H9 (cell line): ENCODE measurements around the gene UNCX. TPM values are rescaled to one million over a fixed set of nuclear protein-coding genes. Genes with fewer than 3 reads are reported as not detected.

Experiments used
- DNase-seq: peaks from one replicate; pipeline ENCODE4 v3.0.0-alpha.2; 2017
- H2AFZ ChIP-seq: one replicate; pipeline ENCODE4 v1.6.1; 2013; ENCODE audit warnings: mild to moderate bottlenecking, low read length, control low read depth, moderate library complexity
- H2AK5ac ChIP-seq: 2 replicates; pipeline ENCODE4 v1.6.1; 2013; ENCODE audit warnings: low read length, control low read depth, mixed read lengths; ENCODE audit not compliant: insufficient read length
- H2BK120ac ChIP-seq: one replicate; pipeline ENCODE4 v1.6.1; 2013; ENCODE audit warnings: low read depth, mild to moderate bottlenecking, low read length, control low read depth, inconsistent platforms; ENCODE audit not compliant: poor library complexity, severe bottlenecking
- H2BK12ac ChIP-seq: 2 replicates; pipeline ENCODE4 v1.6.1; 2013; ENCODE audit warnings: low read length, control low read depth, mixed read lengths, low read depth; ENCODE audit not compliant: insufficient read length
- H2BK15ac ChIP-seq: 2 replicates; pipeline ENCODE4 v1.6.1; 2013; ENCODE audit warnings: low read depth, low read length, control low read depth
- H2BK20ac ChIP-seq: one replicate; pipeline ENCODE4 v1.6.1; 2013; ENCODE audit warnings: low read depth, mild to moderate bottlenecking, low read length, control low read depth, inconsistent platforms; ENCODE audit not compliant: poor library complexity, severe bottlenecking
- H2BK5ac ChIP-seq: 2 replicates; pipeline ENCODE4 v1.6.1; 2013; ENCODE audit warnings: low read length, control low read depth, mixed read lengths; ENCODE audit not compliant: insufficient read length
- H3K14ac ChIP-seq: 2 replicates; pipeline ENCODE4 v1.6.1; 2013; ENCODE audit warnings: low read length, control low read depth; ENCODE audit not compliant: insufficient read depth
- H3K18ac ChIP-seq: 2 replicates; pipeline ENCODE4 v1.6.1; 2013; ENCODE audit warnings: low read depth, mild to moderate bottlenecking, mixed read lengths, low read length, control low read depth; ENCODE audit not compliant: insufficient read length
- H3K23ac ChIP-seq: 2 replicates; pipeline ENCODE4 v1.6.1; 2013; ENCODE audit warnings: low read length, control low read depth, mixed read lengths, low read depth; ENCODE audit not compliant: insufficient read length
- H3K23me2 ChIP-seq: 2 replicates; pipeline ENCODE4 v1.6.1; 2013; ENCODE audit warnings: low read depth, mild to moderate bottlenecking, mixed read lengths, low read length, control low read depth; ENCODE audit not compliant: insufficient read length, poor library complexity, severe bottlenecking
- H3K27ac ChIP-seq: 2 replicates; pipeline ENCODE4 v1.5.1; 2013; ENCODE audit warnings: low read length, control low read depth, mixed read lengths, low read depth; ENCODE audit not compliant: insufficient read length
- H3K27me3 ChIP-seq: 2 replicates; pipeline ENCODE4 v1.6.1; 2013; ENCODE audit warnings: low read length, control low read depth, inconsistent platforms; ENCODE audit not compliant: insufficient read depth
- H3K4ac ChIP-seq: 2 replicates; pipeline ENCODE4 v1.6.1; 2013; ENCODE audit warnings: low read depth, mild to moderate bottlenecking, control low read depth, inconsistent platforms, low read length, moderate library complexity
- H3K4me1 ChIP-seq: 2 replicates; pipeline ENCODE4 v1.6.1; 2013; ENCODE audit warnings: low read length, control low read depth, inconsistent platforms; ENCODE audit not compliant: insufficient read depth
- H3K4me2 ChIP-seq: 2 replicates; pipeline ENCODE4 v1.6.1; 2013; ENCODE audit warnings: low read length, control low read depth, mixed read lengths; ENCODE audit not compliant: insufficient read length, insufficient read depth
- H3K56ac ChIP-seq: 2 replicates; pipeline ENCODE4 v1.6.1; 2013; ENCODE audit warnings: low read depth, mild to moderate bottlenecking, mixed read lengths, low read length, control low read depth; ENCODE audit not compliant: insufficient read length
- H3K79me1 ChIP-seq: 2 replicates; pipeline ENCODE4 v1.6.1; 2013; ENCODE audit warnings: low read depth, mild to moderate bottlenecking, moderate library complexity, low read length, control low read depth, inconsistent platforms; ENCODE audit not compliant: insufficient read depth, poor library complexity, severe bottlenecking
- H3K79me2 ChIP-seq: 2 replicates; pipeline ENCODE4 v1.6.1; 2013; ENCODE audit warnings: low read length, control low read depth, inconsistent platforms; ENCODE audit not compliant: insufficient read depth
- H3K9ac ChIP-seq: 2 replicates; pipeline ENCODE4 v1.6.1; 2013; ENCODE audit warnings: low read length, control low read depth, mixed read lengths; ENCODE audit not compliant: insufficient read length; ENCODE audit errors: extremely low read depth
- H3K9me3 ChIP-seq: one replicate; pipeline ENCODE4 v1.6.1; 2013; ENCODE audit warnings: low read depth, low read length, inconsistent platforms; ENCODE audit not compliant: control insufficient read depth
- H3T11ph ChIP-seq: one replicate; pipeline ENCODE4 v1.6.1; 2013; ENCODE audit warnings: mild to moderate bottlenecking, low read length, control low read depth, inconsistent platforms
- H4K20me1 ChIP-seq: one replicate; pipeline ENCODE4 v1.6.1; 2013; ENCODE audit not compliant: control insufficient read depth, insufficient read length, insufficient read depth
- H4K5ac ChIP-seq: 2 replicates; pipeline ENCODE4 v1.6.1; 2013; ENCODE audit warnings: low read depth, mild to moderate bottlenecking, mixed read lengths, low read length, control low read depth; ENCODE audit not compliant: insufficient read length
- H4K8ac ChIP-seq: replicated peaks from 2 replicates; pipeline ENCODE4 v1.6.1; 2013; ENCODE audit warnings: low read length, control low read depth, mixed read lengths, low read depth; ENCODE audit not compliant: insufficient read length
- H4K91ac ChIP-seq: 2 replicates; pipeline ENCODE4 v1.6.1; 2013; ENCODE audit warnings: low read depth, mild to moderate bottlenecking, moderate library complexity, mixed read lengths, low read length, control low read depth; ENCODE audit not compliant: insufficient read length
- H3K27ac Mint-ChIP-seq, 3 experiments: 2 replicates in 2 of 3; 3 replicates in 1 of 3; pipeline ENCODE4 v1.8.0; 2020 to 2021; ENCODE audit warnings: mixed read lengths in 3 of 3, mild to moderate bottlenecking in 1 of 3, moderate library complexity in 1 of 3
- H3K27me3 Mint-ChIP-seq: 2 replicates; pipeline ENCODE4 v1.8.0; 2021; ENCODE audit warnings: low read depth, mild to moderate bottlenecking, moderate library complexity, mixed read lengths
- H3K36me3 Mint-ChIP-seq, 3 experiments: 2 replicates in 2 of 3; 3 replicates in 1 of 3; pipeline ENCODE4 v1.8.0; 2020 to 2021; ENCODE audit warnings: low read depth in 3 of 3, mixed read lengths in 3 of 3; ENCODE audit not compliant: insufficient read depth in 1 of 3
- H3K4me1 Mint-ChIP-seq, 2 experiments: 2 replicates each; pipeline ENCODE4 v1.8.0; 2020; ENCODE audit warnings: mixed read lengths in 2 of 2
- H3K4me3 Mint-ChIP-seq, 2 experiments: 2 replicates in 1 of 2; 3 replicates in 1 of 2; pipeline ENCODE4 v1.8.0; 2020 to 2021; ENCODE audit warnings: mild to moderate bottlenecking in 2 of 2, mixed read lengths in 2 of 2, moderate library complexity in 1 of 2
- H3K9me3 Mint-ChIP-seq, 2 experiments: 2 replicates in 1 of 2; 3 replicates in 1 of 2; pipeline ENCODE4 v1.8.0; 2020; ENCODE audit warnings: mild to moderate bottlenecking in 2 of 2, mixed read lengths in 2 of 2, moderate library complexity in 1 of 2
- WGBS: extraction: QIAGEN DNeasy Blood & Tissue Kit; methylation state at CpG from one replicate; pipeline ENCODE4 v1.1.7; 2013; ENCODE audit warnings: missing lambda C conversion rate, low lambda C conversion rate, mixed read lengths; ENCODE audit not compliant: insufficient read length; ENCODE audit errors: extremely low coverage; 5-methylcytosine and 5-hydroxymethylcytosine counted together
- total RNA-seq: library from RNA; stranded (reverse); gene quantifications from 2 replicates; pipeline ENCODE4 v1.2.1, GENCODE V29; 2021
- TF ChIP-seq, protein P1 (sequence below): fragments of 200-600 bp; sonication (generic); conservative IDR thresholded peaks from 3 replicates; pipeline ENCODE4 v1.8.0; 2021; ENCODE audit warnings: antibody characterized with exemption, mild to moderate bottlenecking

Gene UNCX
- total RNA-seq, 1 experiment from 2014 or later, result not detected

- no peaks in the 10 kb centered on the region for H3K9me3 ChIP-seq
- H4K20me1 ChIP-seq, result no peaks in the 10 kb centered on the region
- no peak overlapping the region for H3K14ac ChIP-seq
- H2BK15ac ChIP-seq, result no peak overlapping the region
- H4K91ac ChIP-seq, result no peak overlapping the region
- H3K4ac ChIP-seq, result no peak overlapping the region
- no peaks in the 10 kb centered on the region for H3K4me1 ChIP-seq
- no CpG with 5 or more reads among the region's 15 CpGs for WGBS
- H3K79me2 ChIP-seq, result no peaks in the 10 kb centered on the region
- no peak overlapping the region for H2BK5ac ChIP-seq
- Mint-ChIP-seq H3K4me1 (no peaks in the 10 kb centered on the region), H3K36me3 (no peaks in the 10 kb centered on the region; a peak in 1 of 7 replicates), H3K4me3 (no peak overlapping the region), H3K9me3 (peaks cover 15 to 16% of the 10 kb centered on the region in 2 experiments), H3K27ac (no peak overlapping the region), H3K27me3 (peaks cover 67% of the 10 kb centered on the region)
- H3K4me2 ChIP-seq, result no peak overlapping the region
- no peaks in the 10 kb centered on the region for H3K27me3 ChIP-seq
- no peak overlapping the region for H4K8ac ChIP-seq
- no peak overlapping the region for H3T11ph ChIP-seq
- H3K23ac ChIP-seq, result no peak overlapping the region
- no peak overlapping the region for H3K56ac ChIP-seq
- no peaks in the 10 kb centered on the region for H3K79me1 ChIP-seq
- no peak overlapping the region for H2BK20ac ChIP-seq
- no peak overlapping the region for H4K5ac ChIP-seq
- no peak overlapping the region for H3K9ac ChIP-seq
- TF ChIP-seq, protein P1, sequence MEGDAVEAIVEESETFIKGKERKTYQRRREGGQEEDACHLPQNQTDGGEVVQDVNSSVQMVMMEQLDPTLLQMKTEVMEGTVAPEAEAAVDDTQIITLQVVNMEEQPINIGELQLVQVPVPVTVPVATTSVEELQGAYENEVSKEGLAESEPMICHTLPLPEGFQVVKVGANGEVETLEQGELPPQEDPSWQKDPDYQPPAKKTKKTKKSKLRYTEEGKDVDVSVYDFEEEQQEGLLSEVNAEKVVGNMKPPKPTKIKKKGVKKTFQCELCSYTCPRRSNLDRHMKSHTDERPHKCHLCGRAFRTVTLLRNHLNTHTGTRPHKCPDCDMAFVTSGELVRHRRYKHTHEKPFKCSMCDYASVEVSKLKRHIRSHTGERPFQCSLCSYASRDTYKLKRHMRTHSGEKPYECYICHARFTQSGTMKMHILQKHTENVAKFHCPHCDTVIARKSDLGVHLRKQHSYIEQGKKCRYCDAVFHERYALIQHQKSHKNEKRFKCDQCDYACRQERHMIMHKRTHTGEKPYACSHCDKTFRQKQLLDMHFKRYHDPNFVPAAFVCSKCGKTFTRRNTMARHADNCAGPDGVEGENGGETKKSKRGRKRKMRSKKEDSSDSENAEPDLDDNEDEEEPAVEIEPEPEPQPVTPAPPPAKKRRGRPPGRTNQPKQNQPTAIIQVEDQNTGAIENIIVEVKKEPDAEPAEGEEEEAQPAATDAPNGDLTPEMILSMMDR, result no peak
- DNase-seq, result no peak
- H2BK12ac ChIP-seq, result no peak overlapping the region
- H3K27ac ChIP-seq, result no peak overlapping the region
- H2AK5ac ChIP-seq, result no peak overlapping the region
- H3K23me2 ChIP-seq, result no peaks in the 10 kb centered on the region
- H3K18ac ChIP-seq, result no peak overlapping the region
- H2BK120ac ChIP-seq, result no peak overlapping the region
- no peak overlapping the region for H2AFZ ChIP-seq
Measured at GRCh38 chr7:1192171-1192676, 40.4 kb upstream of the UNCX start.
